GM06990 (cell line): ENCODE measurements around the gene SLC45A3.

ENCODE experiments used
- DNase-seq: peaks from one replicate; pipeline ENCODE4 v3.0.0-alpha.2; 2011; ENCODE audit not compliant: insufficient read length; ENCODE audit errors: extremely low read depth
- H3K27me3 ChIP-seq: replicated peaks from 2 replicates; pipeline ENCODE4 v1.6.0; 2011; ENCODE audit warnings: low read length; ENCODE audit not compliant: control insufficient read depth, insufficient read depth
- H3K36me3 ChIP-seq: 2 replicates; pipeline ENCODE4 v1.5.1; 2011; ENCODE audit warnings: low read length; ENCODE audit not compliant: control insufficient read depth, insufficient read depth
- H3K4me3 ChIP-seq: replicated peaks from 2 replicates; pipeline ENCODE4 v1.5.1; 2011; ENCODE audit warnings: low read depth, mild to moderate bottlenecking, control low read depth, low read length
- CTCF ChIP-seq: IDR thresholded peaks from 2 replicates; pipeline ENCODE4 v1.5.1; 2011; ENCODE audit warnings: low read length, control low read depth, mild to moderate bottlenecking, inconsistent platforms; ENCODE audit not compliant: insufficient read depth, poor library complexity, severe bottlenecking

Gene SLC45A3

GRCh38 chr1:205616563-205617293, 63.6 kb downstream of the SLC45A3 start:
- Histone ChIP-seq H3K27me3 (no peaks in the 10 kb centered on the region), H3K36me3 (peaks cover 11% of the 10 kb centered on the region), H3K4me3 (no peak overlapping the region)
- no peak for TF ChIP-seq CTCF
- no peak for DNase-seq

GRCh38 chr1:205615789-205616188, 64.5 kb downstream of the SLC45A3 start:
- Histone ChIP-seq H3K4me3 (no peak overlapping the region), H3K27me3 (no peaks in the 10 kb centered on the region), H3K36me3 (peaks cover 11% of the 10 kb centered on the region)
- DNase-seq, result no peak
- no peak for TF ChIP-seq CTCF

GRCh38 chr1:205613854-205614412, 66.4 kb downstream of the SLC45A3 start:
- peaks cover 5% of the 10 kb centered on the region for H3K36me3 ChIP-seq
- H3K4me3 ChIP-seq, result no peak overlapping the region
- DNase-seq, result no peak
- no peaks in the 10 kb centered on the region for H3K27me3 ChIP-seq
- no peak for TF ChIP-seq CTCF

GRCh38 chr1:205612556-205612955, 67.8 kb downstream of the SLC45A3 start:
- H3K4me3 ChIP-seq, result no peak overlapping the region
- no peak for DNase-seq
- no peaks in the 10 kb centered on the region for H3K27me3 ChIP-seq
- H3K36me3 ChIP-seq, result peaks cover 1% of the 10 kb centered on the region; the same call in 1 of the 2 replicates
- TF ChIP-seq CTCF, result no peak

GRCh38 chr1:205612104-205612503, 68.2 kb downstream of the SLC45A3 start:
- Histone ChIP-seq H3K36me3 (peaks cover 1% of the 10 kb centered on the region; the same call in 1 of the 2 replicates), H3K27me3 (no peaks in the 10 kb centered on the region), H3K4me3 (no peak overlapping the region)
- no peak for DNase-seq
- no peak for TF ChIP-seq CTCF
